ENCODE results near the gene BFSP2. TPM values are rescaled to one million over a fixed set of nuclear protein-coding genes. Genes with fewer than 3 reads are reported as not detected.

Gene BFSP2
- total and polyA plus RNA-seq, 2 of the 13 experiments (the other 11 are each of a cell fraction or from before 2014, with no cell fraction given): not detected

DNA sequence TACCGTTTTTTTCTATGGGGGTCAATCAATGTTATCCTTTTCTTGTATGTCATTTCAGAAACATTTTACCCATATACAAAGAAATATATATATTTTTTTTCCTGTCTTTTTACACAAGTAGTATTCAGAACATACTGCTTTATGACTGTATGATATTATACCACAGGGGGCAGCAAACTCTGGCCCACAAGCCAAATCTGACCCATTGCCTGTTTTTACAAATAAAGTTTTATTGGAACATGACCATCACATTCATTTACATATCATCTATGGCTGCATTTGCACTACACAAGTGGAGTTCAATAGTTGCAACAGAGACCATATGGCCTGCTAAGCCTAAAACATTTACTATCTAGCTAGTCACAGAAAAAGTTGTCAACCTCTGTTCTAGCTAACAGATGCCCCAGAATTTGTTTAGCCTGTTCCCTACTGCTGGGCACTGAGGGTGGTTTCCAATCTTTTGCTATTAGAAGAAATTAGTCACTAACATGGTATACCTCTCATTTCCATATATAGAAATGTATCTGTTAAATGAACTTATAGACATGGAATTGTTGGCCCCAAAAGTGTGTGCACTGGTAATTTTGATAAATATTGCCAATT is 57.7 kb downstream of the BFSP2 start (continued):
- TF ChIP-seq, protein P1, sequence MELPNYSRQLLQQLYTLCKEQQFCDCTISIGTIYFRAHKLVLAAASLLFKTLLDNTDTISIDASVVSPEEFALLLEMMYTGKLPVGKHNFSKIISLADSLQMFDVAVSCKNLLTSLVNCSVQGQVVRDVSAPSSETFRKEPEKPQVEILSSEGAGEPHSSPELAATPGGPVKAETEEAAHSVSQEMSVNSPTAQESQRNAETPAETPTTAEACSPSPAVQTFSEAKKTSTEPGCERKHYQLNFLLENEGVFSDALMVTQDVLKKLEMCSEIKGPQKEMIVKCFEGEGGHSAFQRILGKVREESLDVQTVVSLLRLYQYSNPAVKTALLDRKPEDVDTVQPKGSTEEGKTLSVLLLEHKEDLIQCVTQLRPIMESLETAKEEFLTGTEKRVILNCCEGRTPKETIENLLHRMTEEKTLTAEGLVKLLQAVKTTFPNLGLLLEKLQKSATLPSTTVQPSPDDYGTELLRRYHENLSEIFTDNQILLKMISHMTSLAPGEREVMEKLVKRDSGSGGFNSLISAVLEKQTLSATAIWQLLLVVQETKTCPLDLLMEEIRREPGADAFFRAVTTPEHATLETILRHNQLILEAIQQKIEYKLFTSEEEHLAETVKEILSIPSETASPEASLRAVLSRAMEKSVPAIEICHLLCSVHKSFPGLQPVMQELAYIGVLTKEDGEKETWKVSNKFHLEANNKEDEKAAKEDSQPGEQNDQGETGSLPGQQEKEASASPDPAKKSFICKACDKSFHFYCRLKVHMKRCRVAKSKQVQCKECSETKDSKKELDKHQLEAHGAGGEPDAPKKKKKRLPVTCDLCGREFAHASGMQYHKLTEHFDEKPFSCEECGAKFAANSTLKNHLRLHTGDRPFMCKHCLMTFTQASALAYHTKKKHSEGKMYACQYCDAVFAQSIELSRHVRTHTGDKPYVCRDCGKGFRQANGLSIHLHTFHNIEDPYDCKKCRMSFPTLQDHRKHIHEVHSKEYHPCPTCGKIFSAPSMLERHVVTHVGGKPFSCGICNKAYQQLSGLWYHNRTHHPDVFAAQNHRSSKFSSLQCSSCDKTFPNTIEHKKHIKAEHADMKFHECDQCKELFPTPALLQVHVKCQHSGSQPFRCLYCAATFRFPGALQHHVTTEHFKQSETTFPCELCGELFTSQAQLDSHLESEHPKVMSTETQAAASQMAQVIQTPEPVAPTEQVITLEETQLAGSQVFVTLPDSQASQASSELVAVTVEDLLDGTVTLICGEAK (IDR thresholded peaks at IDR 0.05): peak; percentile 89
- TF ChIP-seq, protein P1 (CRISPR knock-in tag; IDR thresholded peaks at IDR 0.05): peak; percentile 98
- no peak for TF ChIP-seq MAFG (CRISPR knock-in tag; IDR thresholded peaks at IDR 0.05)
- TF ChIP-seq STAG1 (CRISPR knock-in tag; IDR thresholded peaks at IDR 0.05): peak; percentile 34; the same call in 1 of the 2 replicates
